ENCODE data around the gene GLTP. TPM values are rescaled to one million over a fixed set of nuclear protein-coding genes. Genes with fewer than 3 reads are reported as not detected.

Gene GLTP
- total RNA-seq, 2 donors from 2014 or later = 42.4 to 48.9 TPM

DNA sequence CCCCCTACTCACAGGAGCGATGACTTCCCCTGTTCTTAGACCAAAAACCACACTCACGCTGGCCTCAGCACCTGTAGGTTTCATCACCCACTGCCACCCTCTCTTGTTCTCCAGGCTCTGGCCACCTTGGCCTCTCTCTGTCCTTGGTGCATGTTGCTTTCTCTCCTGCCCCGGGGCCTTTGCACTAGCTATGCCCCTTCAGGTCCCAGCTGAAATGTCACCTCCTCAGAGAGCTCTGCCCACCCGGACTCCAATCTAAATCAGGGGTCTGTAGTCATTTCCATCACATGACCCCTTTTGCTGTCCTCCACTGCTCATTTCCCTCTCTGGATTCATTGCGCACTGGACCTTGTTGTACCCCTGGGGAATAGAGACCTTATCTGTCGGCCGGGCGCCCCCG lies 39.0 kb downstream of the GLTP start:
- H3K27ac ChIP-seq = no peak overlapping the region
- no peaks in the 10 kb centered on the region for H3K27me3 ChIP-seq (replicated peaks; ENCODE audit: insufficient read depth)
- peaks cover 3 to 10% of the 10 kb centered on the region in 2 donors for H3K4me1 ChIP-seq (ENCODE audit: control insufficient read depth in 1 of 2, low read depth in 2 of 2)
- no peaks in the 10 kb centered on the region for H3K36me3 ChIP-seq
- TF ChIP-seq, protein P1, sequence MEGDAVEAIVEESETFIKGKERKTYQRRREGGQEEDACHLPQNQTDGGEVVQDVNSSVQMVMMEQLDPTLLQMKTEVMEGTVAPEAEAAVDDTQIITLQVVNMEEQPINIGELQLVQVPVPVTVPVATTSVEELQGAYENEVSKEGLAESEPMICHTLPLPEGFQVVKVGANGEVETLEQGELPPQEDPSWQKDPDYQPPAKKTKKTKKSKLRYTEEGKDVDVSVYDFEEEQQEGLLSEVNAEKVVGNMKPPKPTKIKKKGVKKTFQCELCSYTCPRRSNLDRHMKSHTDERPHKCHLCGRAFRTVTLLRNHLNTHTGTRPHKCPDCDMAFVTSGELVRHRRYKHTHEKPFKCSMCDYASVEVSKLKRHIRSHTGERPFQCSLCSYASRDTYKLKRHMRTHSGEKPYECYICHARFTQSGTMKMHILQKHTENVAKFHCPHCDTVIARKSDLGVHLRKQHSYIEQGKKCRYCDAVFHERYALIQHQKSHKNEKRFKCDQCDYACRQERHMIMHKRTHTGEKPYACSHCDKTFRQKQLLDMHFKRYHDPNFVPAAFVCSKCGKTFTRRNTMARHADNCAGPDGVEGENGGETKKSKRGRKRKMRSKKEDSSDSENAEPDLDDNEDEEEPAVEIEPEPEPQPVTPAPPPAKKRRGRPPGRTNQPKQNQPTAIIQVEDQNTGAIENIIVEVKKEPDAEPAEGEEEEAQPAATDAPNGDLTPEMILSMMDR (IDR thresholded peaks at IDR 0.05) = no peak
- H3K9me3 ChIP-seq = no peaks in the 10 kb centered on the region
- DNase-seq (ENCODE audit: low spot score) (no peak), ATAC-seq (ENCODE audit: insufficient number of reproducible peaks, low FRiP score, low read depth) (no peak)
- no peak overlapping the region for H3K4me3 ChIP-seq

DNA sequence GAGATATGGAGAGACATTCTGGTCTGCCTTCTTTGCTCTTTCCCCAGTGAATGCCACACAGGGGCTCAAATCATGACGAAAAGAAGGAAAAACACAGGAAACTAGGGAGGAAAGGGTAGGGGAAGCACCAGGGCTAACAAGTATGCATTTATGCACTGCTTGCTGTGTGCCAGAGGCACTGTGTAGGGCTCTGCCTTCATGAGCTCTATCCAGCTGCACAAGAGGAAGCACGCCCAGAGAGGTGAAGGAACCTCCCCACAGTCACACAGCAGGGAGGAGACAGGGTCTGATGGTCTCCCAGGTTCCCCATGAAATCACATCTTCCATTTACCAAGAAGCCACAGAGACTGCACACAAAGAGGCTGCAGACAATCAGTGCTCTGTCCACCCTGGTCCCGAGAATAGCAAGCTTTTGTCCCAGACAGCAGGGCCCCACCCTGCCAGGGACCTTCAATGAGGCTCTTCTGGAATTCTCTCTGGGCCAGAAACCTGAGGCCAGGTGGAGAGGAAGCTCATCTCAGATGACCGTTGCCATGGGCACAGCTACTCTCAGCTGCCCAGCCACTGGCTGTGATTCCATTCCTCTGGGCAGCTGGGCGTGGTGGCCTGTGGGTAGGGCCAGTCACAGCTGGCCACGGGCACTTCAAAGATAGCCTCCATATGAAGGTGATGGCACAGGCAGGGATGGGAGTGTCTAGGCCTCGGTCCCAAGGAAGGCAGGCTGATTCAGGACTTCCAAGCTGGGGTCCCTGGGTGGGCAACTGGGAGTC lies 39.9 kb downstream of the GLTP start:
- Histone ChIP-seq H3K4me3 (no peak overlapping the region), H3K27me3 (replicated peaks; ENCODE audit: insufficient read depth) (no peaks in the 10 kb centered on the region), H3K27ac (no peak overlapping the region), H3K4me1 (ENCODE audit: control insufficient read depth in 1 of 2, low read depth in 2 of 2) (peaks cover 3 to 5% of the 10 kb centered on the region in 2 donors), H3K9me3 (no peaks in the 10 kb centered on the region), H3K36me3 (no peaks in the 10 kb centered on the region)
- DNase-seq (ENCODE audit: low spot score) (no peak), ATAC-seq (ENCODE audit: insufficient number of reproducible peaks, low FRiP score, low read depth) (no peak)
- TF ChIP-seq, protein P1 (IDR thresholded peaks at IDR 0.05) = no peak

DNA sequence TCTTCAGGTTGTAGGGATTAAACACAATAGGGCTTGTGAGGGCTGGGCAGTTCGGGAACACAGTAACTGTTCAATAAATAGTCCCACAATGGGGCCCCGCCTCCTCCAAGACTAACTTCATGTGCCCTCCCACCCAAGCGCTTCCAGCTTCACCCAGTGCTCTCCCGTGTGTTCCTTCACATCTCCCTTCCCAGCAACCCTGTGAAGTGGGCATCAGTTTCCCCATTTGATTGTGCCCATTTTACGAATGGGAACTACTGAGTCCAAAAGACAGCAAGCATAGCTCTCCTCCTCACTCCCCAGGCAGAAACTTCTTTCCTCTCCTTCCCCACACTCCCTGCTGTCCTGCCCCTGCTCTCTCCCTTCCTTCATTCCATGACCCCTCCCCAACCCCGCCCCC lies 40.9 kb downstream of the GLTP start:
- DNase-seq (ENCODE audit: low spot score) (no peak), ATAC-seq (ENCODE audit: insufficient number of reproducible peaks, low FRiP score, low read depth) (no peak)
- H3K9me3 ChIP-seq = no peaks in the 10 kb centered on the region
- H3K4me1 ChIP-seq (ENCODE audit: control insufficient read depth in 1 of 2, low read depth in 2 of 2) = no peaks in the 10 kb centered on the region
- no peak overlapping the region for H3K27ac ChIP-seq
- TF ChIP-seq, protein P1 (IDR thresholded peaks at IDR 0.05) = no peak
- H3K4me3 ChIP-seq = no peak overlapping the region
- H3K36me3 ChIP-seq = no peaks in the 10 kb centered on the region
- no peaks in the 10 kb centered on the region for H3K27me3 ChIP-seq (replicated peaks; ENCODE audit: insufficient read depth)

DNA sequence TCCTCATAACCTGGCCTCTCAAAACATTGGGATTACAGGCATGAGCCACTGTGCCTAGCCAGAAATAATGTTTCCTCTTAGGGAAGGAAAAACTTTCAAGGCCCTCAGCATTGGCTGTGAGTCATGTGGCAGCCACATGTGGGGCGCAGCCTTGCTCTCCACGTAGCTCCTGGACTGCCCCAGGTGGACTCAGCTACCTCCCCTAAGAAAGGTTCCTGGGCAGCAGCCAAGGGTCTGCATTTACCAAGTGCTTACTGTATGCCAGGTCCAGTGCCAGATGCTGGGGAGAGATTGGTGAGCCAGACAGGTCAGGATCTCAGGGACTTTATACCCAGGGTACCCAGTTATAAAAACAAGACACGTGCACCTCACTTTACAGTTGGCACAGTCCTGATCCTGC lies 43.4 kb downstream of the GLTP start:
- Histone ChIP-seq H3K9me3 (no peaks in the 10 kb centered on the region), H3K36me3 (no peaks in the 10 kb centered on the region), H3K27ac (no peak overlapping the region), H3K4me1 (ENCODE audit: control insufficient read depth in 1 of 2, low read depth in 2 of 2) (peaks cover 0 to 4% of the 10 kb centered on the region in 2 donors), H3K27me3 (replicated peaks; ENCODE audit: insufficient read depth) (no peaks in the 10 kb centered on the region), H3K4me3 (no peak overlapping the region)
- TF ChIP-seq, protein P1 (IDR thresholded peaks at IDR 0.05) = no peak
- ATAC-seq (ENCODE audit: insufficient number of reproducible peaks, low FRiP score, low read depth) (no peak), DNase-seq (ENCODE audit: low spot score) (no peak)

GRCh38 chr12:109835827-109836226 lies 44.5 kb downstream of the GLTP start:
- ATAC-seq (ENCODE audit: insufficient number of reproducible peaks, low FRiP score, low read depth) (no peak), DNase-seq (ENCODE audit: low spot score) (no peak)
- Histone ChIP-seq H3K4me3 (no peak overlapping the region), H3K36me3 (no peaks in the 10 kb centered on the region), H3K9me3 (no peaks in the 10 kb centered on the region), H3K4me1 (ENCODE audit: control insufficient read depth in 1 of 2, low read depth in 2 of 2) (peaks cover 0 to 4% of the 10 kb centered on the region in 2 donors), H3K27ac (no peak overlapping the region), H3K27me3 (replicated peaks; ENCODE audit: insufficient read depth) (no peaks in the 10 kb centered on the region)
- TF ChIP-seq, protein P1 (IDR thresholded peaks at IDR 0.05) = no peak

Measured in thoracic aorta (tissue), 2 donors.